GM19099 (cell line): ENCODE results near the gene DPH1.

ENCODE experiments used
- POLR2A ChIP-seq: IDR thresholded peaks from 3 replicates; pipeline ENCODE4 v1.6.1; 2011; ENCODE audit warnings: low read depth; ENCODE audit not compliant: insufficient read length; ENCODE audit errors: extremely low read depth

The DPH1 gene

GRCh38 chr17:2020721-2021120 lies 9.2 kb upstream of the DPH1 start:
- no peak for TF ChIP-seq POLR2A

DNA sequence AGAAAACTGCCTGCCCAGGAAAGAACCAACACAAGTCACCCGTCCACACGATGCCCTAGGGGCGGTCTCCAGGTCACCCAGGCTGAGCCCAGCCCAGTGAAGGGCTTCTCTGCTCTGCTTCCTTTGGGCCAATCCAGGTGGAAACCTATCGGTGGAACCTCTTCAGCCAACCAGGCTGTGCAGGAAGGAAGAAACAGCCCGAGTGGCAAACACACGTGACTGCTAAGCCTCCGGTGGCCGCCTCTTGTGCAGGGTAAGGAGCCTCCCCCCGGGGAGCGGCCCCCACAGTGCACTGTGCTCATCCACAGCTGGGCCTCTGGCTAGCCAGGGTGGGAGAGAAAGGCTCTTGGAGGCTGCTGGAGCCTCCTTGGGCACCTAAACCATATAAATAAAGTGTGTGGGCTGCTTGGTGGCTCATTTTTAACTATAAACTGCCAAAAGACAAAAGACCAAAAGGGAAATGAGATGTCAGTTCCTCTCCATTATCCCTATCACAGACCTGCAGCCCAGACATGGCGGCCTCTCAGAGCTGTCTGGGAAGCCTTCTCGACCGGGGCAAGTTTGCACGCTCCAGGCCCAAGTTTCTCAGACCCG lies 7.2 kb upstream of the DPH1 start:
- TF ChIP-seq POLR2A = no peak

DNA sequence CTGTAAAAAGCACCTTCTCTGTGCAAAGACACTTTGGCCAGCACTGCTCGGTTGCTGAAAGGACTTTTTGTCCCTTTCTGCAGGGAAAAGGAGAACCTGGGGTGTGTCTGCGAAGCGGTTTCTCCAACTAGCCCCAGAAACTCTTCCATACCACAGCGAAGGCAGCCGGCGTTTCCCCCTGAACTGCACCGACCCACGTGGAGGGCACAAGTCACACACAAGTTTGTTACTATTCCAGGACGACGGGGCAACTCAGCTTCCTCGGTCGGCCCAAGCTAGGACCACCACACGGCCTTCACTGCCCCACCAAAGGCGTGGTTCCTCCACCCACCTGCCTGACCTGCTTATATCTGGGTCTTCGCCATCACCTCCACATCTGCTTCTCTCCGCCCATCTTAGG lies 6.7 kb upstream of the DPH1 start:
- TF ChIP-seq POLR2A = no peak

GRCh38 chr17:2023692-2024571 lies 6.0 kb upstream of the DPH1 start:
- no peak for TF ChIP-seq POLR2A

GRCh38 chr17:2024572-2025219 lies 5.3 kb upstream of the DPH1 start:
- no peak for TF ChIP-seq POLR2A

DNA sequence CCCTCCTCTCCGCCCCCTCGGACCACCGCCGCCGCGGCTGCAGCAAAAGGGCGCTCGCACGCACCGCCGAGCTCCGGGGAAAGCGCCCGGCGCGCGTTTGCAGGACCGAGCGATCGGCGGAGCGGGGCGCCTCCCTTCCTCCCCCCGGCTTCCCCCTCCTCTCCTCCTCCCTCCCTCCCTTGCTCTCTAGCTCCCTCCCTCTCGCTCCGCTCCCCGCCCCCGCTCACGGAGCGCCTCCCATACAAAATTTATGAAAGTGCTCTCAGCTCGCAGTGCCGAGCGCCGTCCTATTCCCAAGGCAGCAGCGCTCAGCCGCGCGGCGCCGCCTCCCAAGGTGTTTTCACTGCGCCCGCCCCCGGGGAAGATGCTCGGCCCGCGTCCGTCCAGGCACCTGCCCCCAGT lies 4.7 kb upstream of the DPH1 start, which contains the start of gene RTN4RL1:
TSS of gene RTN4RL1 (minus strand) at position 115 of the 402 bp plus-strand sequence. CDS start 469 bp downstream, outside the sequence.
- TF ChIP-seq POLR2A = no peak

GRCh38 chr17:2025622-2026309 lies 4.2 kb upstream of the DPH1 start:
- no peak for TF ChIP-seq POLR2A

DNA sequence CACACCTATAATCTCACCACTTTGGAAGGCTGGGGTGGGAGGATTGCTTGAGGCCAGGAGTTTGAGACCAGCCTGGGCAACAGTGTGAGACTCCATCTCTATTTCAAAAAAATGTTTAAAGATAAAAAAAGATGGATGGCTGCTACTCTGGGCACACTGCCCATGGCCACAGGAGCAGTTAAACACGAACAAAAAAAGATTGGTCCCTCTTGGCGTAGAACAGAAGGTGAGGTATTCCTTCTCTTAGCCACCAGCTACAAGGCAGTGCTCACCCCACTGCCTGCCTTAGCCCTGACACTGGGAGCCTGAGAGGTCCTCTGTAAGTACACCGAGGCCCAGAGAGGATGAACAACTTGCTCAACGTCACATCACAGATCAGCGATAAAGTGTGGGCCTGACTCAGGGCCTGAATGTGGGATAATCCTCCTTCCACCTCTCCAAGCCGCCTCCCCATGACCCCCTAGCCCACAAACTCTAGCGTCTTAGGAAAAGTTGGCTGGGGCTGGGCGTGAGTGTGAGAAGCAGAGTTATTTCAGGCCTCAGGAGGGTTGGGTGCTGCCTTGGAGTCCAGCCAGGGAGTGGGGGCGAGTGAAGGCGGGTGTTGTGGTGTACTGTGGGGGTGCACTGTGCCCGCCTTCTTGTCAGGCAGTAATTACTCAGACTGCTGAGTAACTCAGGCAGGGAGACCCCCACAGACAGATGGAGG lies 2.3 kb upstream of the DPH1 start:
- no peak for TF ChIP-seq POLR2A

- TF ChIP-seq POLR2A = no peak
These were observed 1.7 kb upstream of the DPH1 start for GRCh38 chr17:2028234-2028614.

GRCh38 chr17:2028737-2029136 lies 1.2 kb upstream of the DPH1 start:
- no peak for TF ChIP-seq POLR2A

DNA sequence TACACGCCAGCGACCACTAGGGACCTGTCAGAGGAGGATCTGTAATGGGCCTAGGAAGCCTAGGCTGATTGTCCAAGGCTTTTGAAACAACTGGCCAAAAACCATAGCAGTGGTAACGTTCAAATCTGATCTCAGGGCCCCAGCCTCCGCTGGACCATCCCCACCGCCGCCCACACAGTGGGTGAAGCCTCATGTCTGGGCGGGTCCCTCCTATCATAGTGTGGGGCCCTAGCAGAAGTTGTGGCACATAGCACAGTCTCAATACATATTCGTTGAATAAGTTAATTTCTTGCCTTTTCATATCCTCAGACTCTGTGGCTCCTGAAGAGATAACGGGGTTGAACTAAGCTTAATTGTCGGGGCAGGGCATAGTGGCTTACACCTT lies 818 bp downstream of the DPH1 start:
- no peak for TF ChIP-seq POLR2A

DNA sequence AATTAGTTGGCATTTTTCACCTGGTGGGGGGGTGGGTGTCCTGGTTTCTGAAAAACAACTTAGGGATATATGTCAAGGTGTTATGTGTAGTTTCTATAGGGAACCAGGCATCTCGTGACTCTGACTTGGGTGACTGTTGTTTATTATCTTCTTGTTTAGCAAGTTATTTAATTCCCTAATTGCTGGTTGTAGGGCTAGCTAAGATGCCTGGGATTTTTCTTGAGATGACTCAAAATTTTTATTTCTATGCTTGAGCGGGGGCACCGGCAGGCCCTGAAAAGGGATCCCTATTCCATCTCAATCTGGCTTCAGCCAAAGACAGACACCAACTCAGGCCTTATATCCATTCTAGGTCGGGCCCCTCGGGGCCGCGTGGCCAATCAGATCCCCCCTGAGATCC lies 3.2 kb downstream of the DPH1 start:
- TF ChIP-seq POLR2A = no peak

- no peak for TF ChIP-seq POLR2A
These were observed 4.2 kb downstream of the DPH1 start for GRCh38 chr17:2034157-2034556.

DNA sequence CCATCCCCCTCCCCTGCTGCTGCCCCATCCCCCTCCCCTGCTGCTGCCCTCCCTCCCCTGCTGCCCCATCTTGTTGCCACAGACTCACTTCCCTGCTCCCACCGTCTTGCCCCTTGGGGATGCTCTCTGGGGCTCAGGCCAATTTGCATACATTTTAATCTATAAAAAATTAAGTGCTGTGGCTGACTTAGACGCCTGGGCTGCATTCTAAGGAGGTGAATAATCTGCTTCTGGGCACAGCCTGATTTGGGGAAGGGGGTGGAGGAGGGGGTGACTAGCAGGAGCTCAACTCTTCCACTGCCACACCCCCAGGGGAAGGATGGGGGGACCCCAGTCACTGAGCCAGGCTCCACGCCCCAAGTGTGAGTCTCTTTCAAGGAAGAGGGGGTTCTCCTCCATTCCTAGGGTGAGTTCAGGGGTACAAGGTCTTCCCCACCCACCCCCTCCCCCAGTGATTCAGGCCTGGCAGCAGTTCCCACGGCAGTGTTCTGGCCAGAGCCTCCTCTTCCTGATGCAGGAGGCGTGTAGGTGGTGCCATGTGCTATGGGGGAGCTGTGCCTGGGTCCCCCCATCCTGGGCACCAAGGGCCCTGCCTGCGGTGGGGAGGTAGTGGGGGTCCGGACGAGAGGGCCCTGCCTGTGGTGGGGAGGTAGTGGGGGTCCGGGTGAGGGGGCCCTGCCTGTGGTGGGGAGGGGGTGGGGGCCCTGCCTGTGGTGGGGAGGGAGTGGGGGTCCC lies 5.0 kb downstream of the DPH1 start:
- no peak for TF ChIP-seq POLR2A
